ENCODE results near the gene BMP6.

GRCh38 chr6:7914311-7914710 lies 188.4 kb downstream of the BMP6 start:
- TF ChIP-seq POLR2A (IDR thresholded peaks at IDR 0.05) (no peak), CTCF (IDR thresholded peaks at IDR 0.05) (no peak)
